NCI-H2081 (cell line): ENCODE results near the gene PPARD.
"Not testable (repeated sequence)": the region's sequence is repeated elsewhere in the genome, so short reads cannot be mapped to it uniquely, and the experiment has no call there.

Experiments
- DNase-seq, 2 experiments: peaks; one replicate each; lab custom pipeline; 2025; lab: John Stamatoyannopoulos, UW

PPARD gene

DNA sequence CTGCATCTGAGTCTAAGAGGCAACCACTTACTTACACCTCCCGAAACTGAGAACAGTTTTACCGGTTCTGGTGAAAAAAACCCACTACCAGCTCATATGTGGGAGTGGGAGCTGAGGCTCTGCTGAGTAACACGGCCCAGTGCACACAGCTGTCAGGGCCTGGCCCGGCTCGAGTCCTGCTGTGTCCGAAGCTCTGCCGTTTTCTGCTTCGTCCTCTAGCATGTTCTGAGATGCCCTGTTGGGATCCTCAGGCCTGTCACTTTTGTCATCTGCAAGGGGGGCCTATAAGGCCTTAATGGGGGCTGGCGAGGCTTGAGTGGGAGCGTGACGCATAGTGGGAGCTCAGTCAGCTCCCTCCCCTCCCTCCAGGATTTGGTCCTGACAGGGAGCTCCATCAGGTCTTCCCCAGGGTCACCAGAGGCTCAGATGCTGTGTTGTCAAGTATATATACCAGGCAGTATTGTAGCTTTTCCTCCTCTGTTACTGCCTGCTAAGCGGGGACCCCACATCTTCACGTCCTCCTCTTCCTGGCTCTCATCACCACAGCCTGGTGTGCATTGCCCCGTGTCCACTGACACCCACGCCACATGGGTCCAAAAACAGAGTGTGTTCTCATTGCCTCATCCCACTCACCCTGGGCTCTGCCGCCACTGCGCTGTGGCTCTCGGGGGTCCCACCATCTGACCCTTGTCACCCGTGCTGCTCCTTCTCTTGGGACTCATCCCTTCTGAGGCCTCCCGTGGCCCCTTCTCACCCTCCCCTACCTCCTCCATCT is 64.5 kb downstream of the PPARD start:
- no peak for DNase-seq

DNA sequence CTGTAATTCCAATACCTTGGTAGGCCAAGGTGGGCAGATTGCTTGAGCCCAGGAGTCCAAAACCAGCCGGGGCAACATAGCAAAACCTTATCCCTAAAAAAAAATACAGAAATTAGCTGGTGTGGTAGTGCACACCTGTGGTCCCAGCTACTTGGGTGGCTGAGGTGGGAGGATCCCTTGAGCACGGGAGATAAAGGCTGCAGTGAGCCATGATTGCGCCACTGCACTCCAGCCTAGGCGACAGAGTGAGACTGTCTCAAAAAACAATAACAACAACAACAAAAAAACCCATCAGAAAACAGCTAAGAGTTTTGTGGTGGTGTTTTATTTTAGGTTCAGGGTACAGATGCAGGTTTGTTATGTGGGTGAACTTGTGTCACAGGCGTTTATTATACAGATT is 66.9 kb downstream of the PPARD start:
- DNase-seq: no peak

DNA sequence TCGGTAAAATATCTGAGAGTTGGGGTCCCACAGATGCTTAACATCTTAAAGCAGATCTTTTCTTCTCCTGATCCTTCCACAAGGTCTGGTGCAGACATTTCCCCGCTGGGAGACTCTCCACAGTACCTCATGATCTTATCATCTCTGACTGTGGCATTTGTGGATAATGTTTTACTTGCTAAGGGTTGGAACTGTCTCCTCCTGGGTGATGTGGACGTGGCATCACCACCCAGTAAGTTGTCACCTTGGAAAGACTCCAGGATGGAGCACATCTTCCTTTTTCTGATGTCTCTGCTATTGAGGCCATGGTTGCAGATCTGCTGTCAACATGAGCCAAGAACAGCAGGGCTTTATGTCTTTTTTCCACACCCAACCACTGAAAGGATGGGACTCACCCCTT is 67.8 kb downstream of the PPARD start:
- no peak for DNase-seq

DNA sequence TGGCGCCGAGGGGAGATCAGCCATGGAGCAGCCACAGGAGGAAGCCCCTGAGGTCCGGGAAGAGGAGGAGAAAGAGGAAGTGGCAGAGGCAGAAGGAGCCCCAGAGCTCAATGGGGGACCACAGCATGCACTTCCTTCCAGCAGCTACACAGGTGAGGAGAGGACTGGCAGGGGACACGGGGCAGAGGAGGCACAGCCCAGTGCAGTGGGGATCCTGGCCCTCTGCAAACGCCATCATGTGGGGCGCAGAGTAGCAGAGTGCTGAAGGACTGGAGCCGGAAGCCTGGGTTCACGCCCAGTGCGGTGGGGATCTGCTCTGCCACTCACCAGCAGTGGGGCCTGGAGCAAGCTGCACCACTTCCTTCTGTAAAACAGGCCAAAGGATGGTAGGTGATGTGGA is 68.7 kb downstream of the PPARD start:
- no peak for DNase-seq

DNA sequence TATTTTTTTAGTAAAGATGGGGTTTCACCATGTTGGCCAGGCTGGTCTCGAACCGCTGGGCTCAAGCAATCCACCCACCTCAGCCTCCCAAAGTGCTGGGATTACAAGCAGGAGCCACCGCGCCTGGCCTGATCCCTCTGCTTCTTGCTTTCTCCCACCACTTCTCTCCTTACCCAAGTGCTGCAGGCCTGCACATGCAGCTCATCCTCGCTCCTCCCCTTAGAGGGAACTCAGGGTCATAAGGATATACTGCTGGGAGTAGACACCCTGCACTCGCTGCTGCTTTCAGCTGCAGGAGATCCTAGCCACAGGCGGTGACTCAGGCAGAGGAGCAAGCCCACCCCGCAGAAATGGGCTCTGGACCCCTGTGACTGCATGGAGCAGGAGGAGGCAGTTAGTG is 69.7 kb downstream of the PPARD start:
- DNase-seq: no peak

DNA sequence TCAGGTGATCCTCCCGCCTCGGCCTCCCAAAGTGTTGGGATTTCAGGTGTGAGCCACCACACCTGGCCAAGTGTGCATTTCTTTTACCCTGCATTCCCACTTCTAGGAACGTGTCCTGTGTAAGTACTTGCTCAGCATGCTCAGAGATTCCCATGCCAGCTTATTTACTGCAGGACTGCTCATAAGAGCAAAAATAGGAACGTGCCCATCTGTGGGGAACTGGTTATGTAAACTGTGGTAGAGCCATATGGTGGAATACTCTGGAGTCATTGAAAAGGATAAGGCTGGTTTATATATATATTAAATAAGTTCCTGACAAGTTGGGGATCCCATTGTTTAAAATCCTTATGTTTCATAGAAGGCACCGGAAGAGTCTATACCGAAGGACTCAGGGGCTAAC is 71.6 kb downstream of the PPARD start:
- DNase-seq: no peak

DNA sequence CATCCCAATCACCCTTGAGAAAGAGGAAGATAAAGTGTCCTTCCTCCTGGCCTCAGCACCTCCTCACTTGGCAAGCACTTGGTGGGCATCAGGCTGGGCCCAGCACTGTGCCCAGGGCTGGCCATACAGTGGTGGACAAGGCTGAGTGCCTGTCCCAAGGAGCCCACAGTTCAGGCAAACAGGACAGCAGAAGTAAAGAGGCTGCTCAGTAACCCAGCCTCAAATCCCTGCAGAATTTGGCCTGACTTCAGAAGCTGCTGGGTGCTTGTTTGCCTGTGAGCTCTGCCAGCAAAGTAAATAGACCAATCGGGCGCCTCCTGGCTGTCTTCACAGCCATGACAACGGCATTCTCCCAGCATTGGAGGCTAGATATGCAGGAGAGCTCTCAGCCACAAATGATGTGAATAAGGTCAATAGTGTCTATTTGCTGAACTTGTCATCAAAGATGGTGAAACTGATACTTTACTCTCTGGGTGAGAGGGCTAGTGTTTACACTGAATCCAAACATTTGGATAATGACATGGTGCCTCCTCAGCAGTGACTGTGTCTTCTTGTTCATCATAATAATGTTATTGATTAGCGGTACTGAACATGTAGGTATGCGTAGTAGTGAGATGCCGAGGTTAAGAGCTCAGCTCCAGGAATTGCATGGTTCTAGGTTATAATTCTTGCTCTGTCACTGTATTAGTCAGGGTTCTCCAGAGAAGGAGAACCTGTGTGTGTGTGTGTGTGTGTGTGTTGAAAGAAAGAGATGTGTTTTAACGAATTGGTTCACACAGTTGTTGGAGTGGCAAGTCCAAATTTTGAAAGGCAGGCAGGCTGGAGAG is 72.9 kb downstream of the PPARD start:
- peak; percentile 90 to 93 for DNase-seq

DNA sequence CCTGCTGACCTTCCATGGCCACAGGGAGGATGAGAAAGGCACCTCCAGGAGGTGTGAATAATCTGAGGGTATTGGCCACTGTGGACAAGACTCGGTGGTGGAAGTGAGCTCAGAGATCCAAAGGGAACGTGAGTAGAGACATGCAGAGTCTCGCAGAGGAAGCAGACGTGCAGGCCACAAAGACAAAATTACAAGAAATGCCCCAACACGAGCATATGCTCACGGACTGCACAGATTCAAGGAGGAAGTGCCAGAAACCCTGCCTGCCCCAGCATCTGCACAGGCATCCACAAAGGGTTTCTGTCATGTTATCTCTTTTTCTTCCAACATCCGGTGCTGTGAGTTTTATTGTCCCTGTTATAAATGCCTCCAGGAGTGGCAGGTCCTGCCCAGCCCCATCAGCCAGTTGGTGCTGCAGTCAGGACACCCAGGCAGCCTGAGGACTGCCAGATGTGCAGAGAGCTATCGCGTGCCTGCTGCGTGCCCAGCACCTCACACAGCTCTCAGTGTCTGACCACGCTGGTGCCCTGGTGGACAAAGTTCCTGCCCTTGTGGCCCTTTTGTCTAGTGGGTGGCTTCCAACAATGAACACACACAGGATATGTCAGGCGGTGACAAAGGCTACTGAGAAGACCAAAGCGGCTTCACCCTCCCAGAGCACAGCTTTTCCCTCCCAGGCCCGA is 75.8 kb downstream of the PPARD start:
- DNase-seq: no peak

DNA sequence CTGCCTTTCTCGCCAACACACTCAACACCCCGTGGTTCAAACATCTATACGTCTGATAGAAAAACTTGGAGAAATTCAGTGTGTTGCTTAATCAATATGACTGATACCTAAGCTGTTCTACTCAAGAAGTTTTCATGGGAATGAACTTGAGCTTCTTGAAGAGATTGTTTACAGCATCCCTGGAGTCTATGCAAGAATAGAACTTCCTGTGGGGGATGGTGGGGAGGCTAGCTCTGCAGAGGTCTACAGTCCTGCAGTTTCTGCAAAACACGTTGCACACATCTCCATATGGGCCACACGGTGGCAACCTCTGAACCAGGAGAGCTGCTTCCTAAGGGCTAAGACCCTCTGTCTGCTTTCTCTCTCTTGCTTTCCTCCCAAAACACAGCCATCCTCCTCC is 77.1 kb downstream of the PPARD start:
- no peak for DNase-seq

DNA sequence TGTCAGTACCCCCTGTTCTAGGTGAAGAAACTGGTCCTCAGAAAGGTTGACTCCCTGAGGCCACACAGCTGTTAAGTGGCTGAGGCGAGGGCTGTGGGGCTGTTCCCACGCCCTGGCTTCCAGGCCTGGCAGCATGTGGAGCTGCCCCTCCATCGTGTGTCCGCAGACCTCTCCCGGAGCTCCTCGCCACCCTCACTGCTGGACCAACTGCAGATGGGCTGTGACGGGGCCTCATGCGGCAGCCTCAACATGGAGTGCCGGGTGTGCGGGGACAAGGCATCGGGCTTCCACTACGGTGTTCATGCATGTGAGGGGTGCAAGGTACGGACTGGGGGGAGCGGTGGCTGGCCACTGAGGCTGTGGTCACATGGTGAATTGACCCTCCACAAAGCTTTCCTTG is 77.6 kb downstream of the PPARD start:
- no peak for DNase-seq

DNA sequence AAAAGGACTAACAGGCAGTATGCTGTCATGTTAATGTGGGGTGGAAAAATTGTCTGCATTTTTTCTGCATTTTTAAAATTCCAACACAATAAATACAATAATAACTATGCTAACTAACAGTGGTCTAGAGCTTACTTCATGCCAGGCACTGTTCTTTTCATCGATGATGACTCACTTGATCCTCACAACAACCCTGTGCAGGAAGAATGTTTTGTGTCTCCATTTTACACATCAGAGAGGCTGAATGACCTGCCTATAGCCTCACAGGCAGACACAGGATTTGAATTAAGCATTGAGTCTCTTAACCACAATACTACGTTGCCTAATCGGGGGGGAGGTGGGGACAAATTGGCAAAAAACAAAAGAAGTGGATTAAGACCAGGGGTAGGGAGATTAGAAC is 82.9 kb downstream of the PPARD start:
- no peak for DNase-seq

DNA sequence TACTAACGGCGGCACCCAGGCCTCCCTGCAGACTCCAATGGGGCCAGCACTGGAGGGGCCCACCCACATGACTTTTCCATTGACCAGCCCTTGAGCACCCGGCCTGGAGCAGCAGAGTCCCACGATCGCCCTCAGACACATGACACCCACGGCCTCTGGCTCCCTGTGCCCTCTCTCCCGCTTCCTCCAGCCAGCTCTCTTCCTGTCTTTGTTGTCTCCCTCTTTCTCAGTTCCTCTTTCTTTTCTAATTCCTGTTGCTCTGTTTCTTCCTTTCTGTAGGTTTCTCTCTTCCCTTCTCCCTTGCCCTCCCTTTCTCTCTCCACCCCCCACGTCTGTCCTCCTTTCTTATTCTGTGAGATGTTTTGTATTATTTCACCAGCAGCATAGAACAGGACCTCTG is 83.7 kb downstream of the PPARD start:
- no peak for DNase-seq

DNA sequence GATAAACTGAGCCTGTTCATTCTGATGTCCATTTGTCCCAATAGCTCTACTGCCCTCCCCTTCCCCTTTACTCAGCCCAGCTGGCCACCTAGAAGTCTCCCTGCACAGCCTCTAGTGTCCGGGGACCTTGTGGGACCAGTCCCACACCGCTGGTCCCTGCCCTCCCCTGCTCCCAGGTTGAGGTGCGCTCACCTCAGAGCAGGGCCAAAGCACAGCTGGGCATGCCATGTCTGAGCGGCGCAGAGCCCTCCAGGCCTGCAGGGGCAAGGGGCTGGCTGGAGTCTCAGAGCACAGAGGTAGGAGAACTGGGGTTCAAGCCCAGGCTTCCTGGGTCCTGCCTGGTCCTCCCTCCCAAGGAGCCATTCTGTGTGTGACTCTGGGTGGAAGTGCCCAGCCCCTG is 85.1 kb downstream of the PPARD start:
- no peak for DNase-seq

DNA sequence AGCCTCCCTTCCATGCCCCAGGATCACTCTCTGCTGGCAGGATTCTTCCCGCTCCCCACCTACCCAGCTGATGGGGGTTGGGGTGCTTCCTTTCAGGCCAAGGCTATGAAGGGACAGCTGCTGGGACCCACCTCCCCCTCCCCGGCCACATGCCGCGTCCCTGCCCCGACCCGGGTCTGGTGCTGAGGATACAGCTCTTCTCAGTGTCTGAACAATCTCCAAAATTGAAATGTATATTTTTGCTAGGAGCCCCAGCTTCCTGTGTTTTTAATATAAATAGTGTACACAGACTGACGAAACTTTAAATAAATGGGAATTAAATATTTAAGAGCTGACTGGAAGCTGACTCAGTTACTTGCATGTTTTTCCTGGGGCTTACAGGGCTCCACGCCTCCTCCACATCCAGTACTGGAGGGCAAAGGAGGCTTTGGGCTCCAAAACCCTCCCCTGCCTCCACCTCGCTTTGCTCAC is 85.5 kb downstream of the PPARD start:
- DNase-seq: no peak

DNA sequence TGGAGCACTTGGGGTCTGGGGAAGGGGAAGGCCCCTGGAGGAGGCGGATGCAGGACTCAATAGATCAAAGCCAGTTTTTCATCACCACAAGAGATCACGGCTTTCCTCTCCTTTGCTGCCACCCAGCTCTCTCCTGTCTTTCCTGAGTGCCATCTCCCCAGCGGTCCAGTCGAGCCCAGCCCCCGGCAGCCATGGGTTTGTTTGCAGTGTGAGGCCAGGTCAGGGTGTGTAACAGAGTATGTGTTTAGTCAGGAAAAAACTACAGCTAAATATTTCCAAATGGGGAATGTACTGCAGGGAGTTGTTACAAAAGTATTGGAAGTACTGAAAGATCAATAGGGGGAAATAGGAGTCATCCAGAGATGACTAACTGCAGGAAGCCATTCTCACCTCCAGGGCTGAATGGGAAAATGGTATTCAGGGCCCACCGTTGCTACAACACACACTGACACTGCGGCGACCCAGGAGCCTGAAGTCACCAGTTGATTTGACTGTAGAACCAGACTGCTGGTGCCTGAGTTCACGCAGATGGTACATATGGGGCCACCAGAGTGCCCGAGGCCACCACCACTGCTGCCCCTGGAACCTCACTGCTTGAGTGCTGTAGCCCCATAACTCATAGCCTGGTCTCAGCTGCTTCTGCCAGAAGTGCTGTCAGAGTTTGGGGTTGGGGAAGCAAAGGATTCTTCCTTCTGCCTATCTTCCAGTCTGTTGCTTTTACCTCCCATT is 86.2 kb downstream of the PPARD start:
- no peak for DNase-seq

DNA sequence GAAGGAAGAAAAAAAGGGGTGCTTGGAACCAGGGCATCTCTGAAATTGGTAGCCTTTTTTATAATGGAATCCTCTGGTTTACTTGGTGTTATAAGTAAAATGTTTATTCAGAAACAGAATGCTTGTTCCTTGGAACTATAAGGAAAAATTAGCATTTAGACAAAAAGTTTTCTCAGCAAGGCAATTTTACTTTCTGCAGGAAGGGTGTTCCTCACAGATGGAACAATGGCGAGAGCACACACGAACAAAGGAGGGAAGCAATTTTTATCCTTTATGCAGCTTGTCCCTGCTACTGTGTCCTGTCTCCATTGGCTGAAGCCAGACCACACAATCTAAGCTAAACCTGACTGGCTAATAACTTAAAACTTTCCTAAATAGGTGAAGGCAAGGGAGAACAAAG is 87.1 kb downstream of the PPARD start:
- DNase-seq: no peak

DNA sequence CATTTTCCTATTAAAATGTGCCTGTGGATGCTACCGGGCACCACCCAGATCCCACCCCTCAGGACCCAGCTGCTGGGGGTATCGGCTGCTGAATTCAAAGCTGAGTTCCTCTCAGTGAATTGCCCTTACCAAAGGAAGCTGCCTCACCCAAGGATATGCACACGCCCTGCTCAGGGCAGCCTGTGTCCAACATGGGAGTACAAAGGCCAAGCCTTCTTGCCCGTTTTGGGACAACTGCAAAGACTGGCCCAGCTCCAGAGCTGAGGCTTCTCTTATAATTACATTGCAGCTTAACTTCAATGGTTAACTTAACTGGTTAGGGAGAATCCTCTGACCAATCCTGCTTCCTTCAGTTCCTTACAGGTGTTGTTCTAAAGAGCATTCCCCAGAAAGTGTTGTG is 89.9 kb downstream of the PPARD start:
- no peak for DNase-seq

DNA sequence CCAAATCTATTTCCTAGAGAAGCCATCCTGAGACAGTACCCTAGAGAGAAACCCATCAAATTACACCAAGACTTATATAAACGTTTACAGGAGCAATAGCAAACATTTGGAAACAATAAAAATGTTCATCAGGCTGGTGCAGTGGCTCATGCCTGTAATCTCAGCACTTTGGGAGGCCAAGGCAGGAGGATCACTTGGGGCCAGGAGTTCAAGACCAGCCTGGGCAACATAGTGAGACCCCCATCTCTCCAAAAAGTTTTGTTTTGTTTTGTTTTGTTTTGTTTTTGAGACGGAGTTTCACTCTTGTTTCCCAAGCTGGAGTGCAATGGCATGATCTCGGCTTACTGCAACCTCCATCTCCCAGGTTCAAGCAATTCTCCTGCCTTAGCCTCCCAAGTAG is 90.3 kb downstream of the PPARD start:
- not testable (repeated sequence) for DNase-seq

DNA sequence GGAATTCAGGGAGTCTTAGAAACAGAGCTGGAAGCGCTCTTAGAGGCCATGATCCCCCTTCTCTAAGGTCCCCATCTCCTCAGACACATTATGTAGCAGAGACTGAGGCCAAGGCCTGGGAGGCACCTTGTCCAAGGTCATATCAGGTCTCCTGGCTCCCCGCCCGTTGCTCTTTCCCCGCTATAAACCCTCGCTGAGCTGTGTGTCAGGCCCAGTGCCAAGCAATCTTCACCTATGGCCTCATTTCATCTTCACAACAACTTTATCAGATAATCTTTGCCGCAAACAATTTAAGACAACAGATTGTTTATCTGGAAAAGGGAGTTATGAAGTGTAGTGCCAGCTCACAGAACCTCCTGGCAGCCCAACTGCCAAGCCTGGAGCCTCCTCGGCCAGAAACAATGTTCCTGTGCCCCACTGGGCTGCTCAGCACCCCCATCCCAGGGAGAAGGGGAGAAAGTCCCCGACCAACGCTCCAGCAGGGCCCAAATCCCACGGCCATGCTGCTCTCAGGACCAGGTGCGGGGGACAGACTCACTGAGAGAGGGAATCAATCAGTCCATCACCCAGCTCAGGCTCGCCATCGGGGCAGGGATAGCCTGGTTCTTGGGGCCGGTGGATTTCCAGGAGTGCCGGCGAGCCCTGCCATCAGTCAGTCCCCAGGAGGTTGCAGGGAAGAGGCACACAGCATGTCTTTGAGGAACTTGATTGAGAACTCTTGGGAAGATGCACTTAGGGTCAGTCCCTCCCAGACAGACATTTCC is 92.9 kb downstream of the PPARD start:
- DNase-seq: no peak

DNA sequence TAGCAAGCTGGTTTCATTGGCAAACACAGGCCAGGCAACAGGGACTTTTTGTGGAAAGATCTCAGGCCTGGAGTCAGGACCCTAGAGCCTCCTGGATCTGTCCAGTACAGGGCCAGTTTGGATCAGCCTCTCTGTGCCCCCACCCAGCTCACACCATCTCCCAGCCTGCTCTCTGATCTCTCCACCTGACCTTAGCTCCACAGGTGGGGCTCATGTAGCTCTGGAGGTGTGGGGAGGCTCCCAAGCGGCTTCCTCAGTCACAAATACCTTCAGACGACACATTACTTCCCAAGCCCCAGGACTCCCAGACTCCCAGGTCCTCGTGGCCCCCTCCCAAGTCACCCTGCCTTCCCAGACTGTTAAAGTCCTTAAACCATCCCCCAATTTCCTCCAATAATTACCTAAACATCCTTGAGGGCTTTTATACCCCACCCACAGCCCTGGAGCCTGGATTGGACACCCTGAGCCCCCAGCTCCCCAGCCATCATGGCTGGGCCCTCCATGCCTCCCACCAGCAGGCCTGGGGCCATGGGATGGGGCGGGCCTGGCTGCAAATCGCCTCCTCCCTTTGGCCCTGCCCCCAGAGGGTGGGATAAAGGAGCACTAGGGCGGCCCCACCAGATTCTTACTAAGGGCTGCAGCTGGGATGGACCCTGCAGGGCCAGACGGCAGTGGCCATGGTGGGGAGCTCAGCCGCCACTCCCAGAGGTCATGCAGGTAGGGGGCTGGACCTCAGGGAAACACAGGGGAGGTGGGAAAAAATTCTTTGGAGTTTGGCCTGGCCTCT is 93.9 kb downstream of the PPARD start:
- no peak for DNase-seq
